Measurements from ENCODE around the gene NBEAL2.
"Not testable (repeated sequence)": the region's sequence is repeated elsewhere in the genome, so short reads cannot be mapped to it uniquely, and the experiment has no call there.

The NBEAL2 gene

GRCh38 chr3:46958467-46959160 is 20.9 kb upstream of the NBEAL2 start:
- TF ChIP-seq CTCF (IDR thresholded peaks at IDR 0.05; ENCODE audit: low read depth, low read length), result no peak
- DNase-seq (ENCODE audit: extremely low read depth, low read depth), result no peak

- no peak for DNase-seq (ENCODE audit: extremely low read depth, low read depth)
- TF ChIP-seq CTCF (IDR thresholded peaks at IDR 0.05; ENCODE audit: low read depth, low read length), result no peak
Measured at GRCh38 chr3:46959161-46959511, 20.3 kb upstream of the NBEAL2 start.

GRCh38 chr3:46960081-46960701 is 19.3 kb upstream of the NBEAL2 start:
- TF ChIP-seq CTCF (IDR thresholded peaks at IDR 0.05; ENCODE audit: low read depth, low read length), result no peak
- DNase-seq (ENCODE audit: extremely low read depth, low read depth), result no peak

- no peak for TF ChIP-seq CTCF (IDR thresholded peaks at IDR 0.05; ENCODE audit: low read depth, low read length)
- DNase-seq (ENCODE audit: extremely low read depth, low read depth), result no peak
Measured at GRCh38 chr3:46960835-46961234, 18.6 kb upstream of the NBEAL2 start.

GRCh38 chr3:46962427-46962826 is 17.0 kb upstream of the NBEAL2 start:
- no peak for DNase-seq (ENCODE audit: extremely low read depth, low read depth)
- TF ChIP-seq CTCF (IDR thresholded peaks at IDR 0.05; ENCODE audit: low read depth, low read length), result no peak

- DNase-seq (ENCODE audit: extremely low read depth, low read depth), result no peak
- TF ChIP-seq CTCF (IDR thresholded peaks at IDR 0.05; ENCODE audit: low read depth, low read length), result no peak
Measured at GRCh38 chr3:46962990-46963389, 16.5 kb upstream of the NBEAL2 start.

GRCh38 chr3:46964038-46964590 is 15.4 kb upstream of the NBEAL2 start:
- DNase-seq (ENCODE audit: extremely low read depth, low read depth), result not testable (repeated sequence)
